SK-N-MC (cell line): ENCODE data around the gene PPP4R3A.
"Not testable (repeated sequence)": the region's sequence is repeated elsewhere in the genome, so short reads cannot be mapped to it uniquely, and the experiment has no call there.

ENCODE experiments used
- DNase-seq: peaks from one replicate; pipeline ENCODE4 v3.0.0-alpha.2; 2011; ENCODE audit warnings: low read depth, low spot score
- H3K27ac ChIP-seq: fragments of 200-600 bp; sonication (generic); 2 replicates; pipeline ENCODE4 v1.5.1; 2016; ENCODE audit warnings: mixed run types
- H3K36me3 ChIP-seq: fragments of 200-600 bp; sonication (generic); 2 replicates; pipeline ENCODE4 v1.6.1; 2017; ENCODE audit warnings: antibody characterized with exemption, low read length, mixed read lengths; ENCODE audit not compliant: insufficient read depth
- H3K4me3 ChIP-seq: fragments of 200-600 bp; sonication (generic); 2 replicates; pipeline ENCODE4 v1.5.1; 2016
- H3K9ac ChIP-seq: fragments of 200-600 bp; sonication (generic); 2 replicates; pipeline ENCODE4 v1.8.0; 2017; ENCODE audit warnings: mixed run types, mixed read lengths; ENCODE audit not compliant: insufficient read length
- H3K9me3 ChIP-seq: fragments of 200-600 bp; sonication (generic); 2 replicates; pipeline ENCODE4 v1.6.1; 2017; ENCODE audit warnings: low read depth, mild to moderate bottlenecking, antibody characterized with exemption, low read length, moderate library complexity, mixed read lengths
- EZH2 ChIP-seq: fragments of 200-600 bp; sonication (generic); IDR thresholded peaks from one replicate; pipeline ENCODE4 v1.6.1; 2017; ENCODE audit warnings: antibody characterized with exemption
- FOXP2 ChIP-seq: optimal IDR thresholded peaks from 2 replicates; pipeline ENCODE3; 2011; ENCODE audit warnings: mild to moderate bottlenecking, moderate library complexity; ENCODE audit not compliant: insufficient read depth; ENCODE audit errors: extremely low read length, control extremely low read depth
- POLR2AphosphoS5 ChIP-seq: IDR thresholded peaks from 2 replicates; pipeline ENCODE4 v1.6.1; 2012; ENCODE audit warnings: mild to moderate bottlenecking, low read depth, low read length, borderline replicate concordance

The PPP4R3A gene

DNA sequence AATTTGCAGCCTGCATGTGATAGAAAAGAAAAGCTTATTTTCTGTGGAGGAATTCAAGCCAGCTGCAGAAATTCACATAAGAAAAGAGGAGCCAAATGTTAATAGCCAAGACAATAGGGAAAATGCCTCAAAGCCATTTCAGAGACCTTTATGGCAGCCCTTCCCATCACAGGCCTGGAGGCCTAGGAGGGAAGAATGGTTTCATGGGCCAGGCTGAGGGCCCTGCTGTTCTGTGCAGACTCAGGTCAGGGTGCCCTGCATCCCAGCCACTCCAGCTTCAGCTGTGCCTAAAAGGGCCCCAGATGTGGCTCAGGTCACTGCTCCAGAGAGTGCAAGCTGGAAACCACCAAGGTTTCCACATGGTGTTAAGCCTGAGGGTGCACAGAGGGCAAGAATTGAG lies 71.3 kb downstream of the PPP4R3A start:
- Histone ChIP-seq H3K9ac (no peak overlapping the region), H3K27ac (no peak overlapping the region), H3K9me3 (no peaks in the 10 kb centered on the region), H3K36me3 (no peaks in the 10 kb centered on the region), H3K4me3 (no peak overlapping the region)
- no peak for DNase-seq
- no peak for TF ChIP-seq EZH2
- no peak for TF ChIP-seq POLR2AphosphoS5
- TF ChIP-seq FOXP2 = no peak

DNA sequence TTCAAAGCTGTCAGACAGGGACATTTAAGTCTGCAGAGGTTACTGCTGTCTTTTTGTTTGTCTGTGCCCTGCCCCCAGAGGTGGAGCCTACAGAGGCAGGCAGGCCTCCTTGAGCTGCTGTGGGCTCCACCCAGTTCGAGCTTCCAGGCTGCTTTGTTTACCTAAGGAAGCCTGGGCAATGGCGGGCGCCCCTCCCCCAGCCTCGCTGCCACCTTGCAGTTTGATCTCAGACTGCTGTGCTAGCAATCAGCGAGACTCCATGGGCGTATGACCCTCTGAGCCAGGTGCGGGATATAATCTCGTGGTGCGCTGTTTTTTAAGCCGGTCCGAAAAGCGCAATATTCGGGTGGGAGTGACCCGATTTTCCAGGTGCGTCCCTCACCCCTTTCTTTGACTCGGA lies 73.8 kb downstream of the PPP4R3A start:
- H3K9me3 ChIP-seq, H3K36me3 ChIP-seq, H3K27ac ChIP-seq, H3K4me3 ChIP-seq, DNase-seq, H3K9ac ChIP-seq: not testable (repeated sequence)

DNA sequence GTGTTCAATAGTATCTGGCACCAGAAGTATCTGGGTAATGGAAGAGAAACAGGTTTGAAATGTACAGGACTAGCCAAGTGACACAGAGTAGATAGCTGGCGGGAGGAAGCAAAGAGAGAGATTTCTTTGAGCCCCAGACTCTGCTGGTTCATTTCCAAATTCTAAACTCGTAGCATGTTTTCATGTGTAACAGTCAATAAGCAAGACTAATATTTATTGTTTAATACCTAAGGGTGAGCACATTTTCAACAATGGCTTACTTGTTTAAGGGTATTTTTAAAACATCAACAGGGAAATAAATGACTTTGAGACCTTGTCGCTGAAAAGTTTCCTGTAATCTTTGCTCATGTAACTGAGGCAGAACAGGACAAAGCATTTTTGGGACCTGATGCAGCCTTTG lies 80.7 kb downstream of the PPP4R3A start:
- Histone ChIP-seq H3K36me3 (no peaks in the 10 kb centered on the region), H3K4me3 (no peak overlapping the region), H3K9me3 (no peaks in the 10 kb centered on the region), H3K9ac (no peak overlapping the region), H3K27ac (no peak overlapping the region)
- TF ChIP-seq EZH2 = no peak
- TF ChIP-seq FOXP2 = no peak
- no peak for TF ChIP-seq POLR2AphosphoS5
- no peak for DNase-seq

DNA sequence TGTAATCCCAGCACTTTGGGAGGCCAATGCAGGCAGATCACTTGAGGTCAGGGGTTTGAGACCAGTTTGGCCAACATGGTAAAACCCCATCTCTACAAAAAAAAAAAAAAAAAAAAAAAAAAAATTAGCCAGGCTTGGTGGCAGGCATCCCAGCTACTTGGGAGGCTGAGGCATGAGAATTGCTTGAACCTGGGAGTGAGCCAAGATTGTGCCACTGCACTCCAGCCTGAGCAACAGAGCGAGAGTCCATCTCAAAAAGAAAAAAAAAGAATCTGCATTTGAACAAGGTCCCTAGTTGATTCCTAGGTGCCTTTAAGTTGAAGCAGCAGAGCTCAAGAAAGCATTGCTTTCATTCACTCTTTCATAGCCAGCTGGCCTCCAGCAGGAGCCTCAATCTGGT lies 81.2 kb downstream of the PPP4R3A start:
- not testable (repeated sequence) for DNase-seq, H3K27ac ChIP-seq, H3K36me3 ChIP-seq, H3K9ac ChIP-seq, H3K4me3 ChIP-seq, H3K9me3 ChIP-seq

DNA sequence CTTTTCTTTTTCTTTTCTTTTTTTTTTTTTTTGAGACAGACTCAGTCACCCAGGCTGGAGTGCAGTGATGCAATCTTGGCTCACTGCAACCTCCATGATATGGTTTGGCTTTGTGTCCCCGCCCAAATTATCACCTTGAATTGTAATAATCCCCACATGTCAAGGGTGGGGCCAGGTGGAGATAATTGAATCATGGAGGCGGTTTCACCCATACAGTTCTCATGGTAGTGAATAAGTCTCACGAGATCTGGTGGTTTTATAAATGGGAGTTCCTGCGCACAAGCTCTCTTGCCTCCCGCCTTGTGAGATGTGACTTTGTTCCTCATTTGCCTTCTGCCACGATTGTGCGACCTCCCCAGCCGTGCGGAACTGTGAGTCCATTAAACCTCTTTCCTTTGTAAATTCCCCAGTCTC lies 84.6 kb downstream of the PPP4R3A start:
- H3K27ac ChIP-seq, H3K9ac ChIP-seq, H3K9me3 ChIP-seq, H3K4me3 ChIP-seq, DNase-seq, H3K36me3 ChIP-seq: not testable (repeated sequence)

DNA sequence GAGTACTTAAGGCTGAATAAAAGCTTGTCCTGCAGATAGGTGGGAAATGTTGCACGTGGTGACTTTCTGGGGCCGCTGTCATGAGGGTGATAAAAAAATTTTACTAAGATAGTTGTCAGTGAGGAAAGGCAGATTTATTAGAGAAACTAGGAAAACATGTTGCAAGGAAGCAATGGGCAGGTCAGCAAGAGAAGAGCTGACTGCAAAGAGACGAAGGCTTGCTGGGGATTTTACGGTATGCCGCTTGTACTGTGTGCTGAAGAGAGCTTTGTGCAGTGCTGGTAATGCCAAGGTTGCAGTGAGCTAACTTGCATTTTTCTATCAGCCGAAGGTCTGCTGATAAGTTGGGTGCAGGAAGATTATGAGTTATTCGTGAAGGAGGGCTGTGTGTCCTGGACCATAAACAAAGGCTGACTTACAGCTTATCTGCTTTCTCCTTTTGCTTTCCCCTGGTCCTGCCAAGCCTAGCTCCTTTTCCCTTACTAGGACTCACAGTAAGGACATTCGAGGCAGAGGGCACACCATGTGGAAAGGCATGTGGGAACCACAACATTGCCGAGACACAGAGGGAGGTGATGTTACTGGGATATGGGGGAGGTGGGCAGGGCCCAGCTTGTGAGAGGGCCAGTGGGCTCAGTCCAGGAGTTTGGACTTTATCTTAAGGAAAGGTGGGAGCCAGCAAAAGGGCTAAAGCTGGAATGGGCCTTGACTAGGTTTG lies 85.1 kb downstream of the PPP4R3A start:
- Histone ChIP-seq H3K9ac (no peak overlapping the region), H3K4me3 (no peak overlapping the region), H3K27ac (no peak overlapping the region), H3K9me3 (no peaks in the 10 kb centered on the region), H3K36me3 (no peaks in the 10 kb centered on the region)
- DNase-seq = no peak
- TF ChIP-seq EZH2 (no peak), POLR2AphosphoS5 (no peak), FOXP2 (no peak)

DNA sequence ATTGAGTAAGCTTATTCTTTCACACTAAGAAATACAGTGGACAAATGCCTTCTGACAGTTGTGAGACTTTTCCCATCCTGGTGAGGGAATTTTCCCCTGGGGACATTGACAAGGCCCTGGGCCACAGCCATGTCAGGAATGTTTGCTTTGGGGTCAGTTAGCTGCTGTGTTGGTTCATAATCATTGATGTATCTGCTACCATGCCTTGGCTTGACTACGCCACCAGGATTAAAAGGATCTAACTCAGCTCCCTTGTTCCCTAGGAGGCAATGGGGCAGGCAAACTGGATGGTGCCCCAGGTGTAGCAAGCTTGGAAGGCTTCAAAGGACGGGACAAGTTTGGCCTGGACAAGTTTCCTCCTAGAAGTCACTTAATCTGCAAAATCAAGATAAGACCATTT lies 89.4 kb downstream of the PPP4R3A start:
- no peak for TF ChIP-seq POLR2AphosphoS5
- no peak for TF ChIP-seq FOXP2
- no peak for TF ChIP-seq EZH2
- Histone ChIP-seq H3K4me3 (no peak overlapping the region), H3K36me3 (peaks cover 3% of the 10 kb centered on the region; the same call in 1 of the 2 replicates), H3K9ac (no peak overlapping the region), H3K9me3 (no peaks in the 10 kb centered on the region), H3K27ac (no peak overlapping the region)
- no peak for DNase-seq

DNA sequence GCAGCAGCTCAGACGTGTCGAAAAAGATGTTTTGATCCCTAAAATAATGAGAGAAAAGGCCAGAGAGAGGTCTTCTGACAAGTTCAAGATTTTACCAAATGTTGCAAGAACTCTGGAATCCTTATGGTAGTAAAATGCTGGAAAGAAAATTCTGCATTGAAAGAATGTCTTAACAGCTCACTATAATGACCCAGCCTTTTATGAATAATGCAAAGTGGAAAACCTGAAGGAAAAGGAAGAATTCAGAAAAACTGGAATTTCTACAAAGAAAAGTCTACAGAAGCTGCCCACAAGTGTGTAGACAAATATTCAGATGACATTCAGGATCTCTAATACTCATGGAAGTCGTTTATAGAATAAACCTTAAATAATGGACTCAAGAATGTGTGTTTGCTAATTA lies 90.7 kb downstream of the PPP4R3A start:
- Histone ChIP-seq H3K9ac (no peak overlapping the region), H3K36me3 (peaks cover 6% of the 10 kb centered on the region), H3K27ac (0 out of 2 replicates have a peak overlapping the region, but pooled peaks have one; percentile 4), H3K4me3 (no peak overlapping the region), H3K9me3 (no peaks in the 10 kb centered on the region)
- no peak for DNase-seq
- TF ChIP-seq POLR2AphosphoS5 (no peak), EZH2 (no peak), FOXP2 (no peak)

DNA sequence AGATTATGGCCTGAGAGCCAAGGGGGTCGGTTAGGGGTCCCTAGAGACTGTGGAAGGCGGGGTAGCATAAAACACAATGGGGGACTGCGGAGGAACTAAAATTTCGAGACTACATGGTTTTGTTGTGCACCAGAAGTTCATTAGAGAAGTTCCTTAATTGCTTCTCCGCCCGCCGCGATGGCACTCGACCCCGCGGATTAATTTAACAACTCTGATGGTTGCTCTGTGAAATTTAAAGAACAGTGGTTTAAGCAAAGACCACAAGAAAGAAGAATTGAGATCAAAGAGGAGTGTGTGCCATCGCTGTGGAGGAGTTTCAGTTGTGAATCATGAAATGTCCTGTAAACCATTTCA lies 91.1 kb downstream of the PPP4R3A start:
- Histone ChIP-seq H3K9ac (no peak overlapping the region), H3K9me3 (no peaks in the 10 kb centered on the region), H3K4me3 (no peak overlapping the region), H3K27ac (0 out of 2 replicates have a peak overlapping the region, but pooled peaks have one; percentile 4), H3K36me3 (peaks cover 10% of the 10 kb centered on the region)
- TF ChIP-seq FOXP2 = no peak
- no peak for TF ChIP-seq POLR2AphosphoS5
- TF ChIP-seq EZH2 = no peak
- no peak for DNase-seq
